ENCODE data around the gene ARSD. TPM values are rescaled to one million over a fixed set of nuclear protein-coding genes. Genes with fewer than 3 reads are reported as not detected.
A peak's percentile ranks its signal among the peaks of the same experiment; 100 is the strongest.
"Not testable (repeated sequence)": the region's sequence is repeated elsewhere in the genome, so short reads cannot be mapped to it uniquely, and the experiment has no call there.

ARSD gene
- total RNA-seq, 1 donor from 2014 or later: 16.4 TPM

- DNase-seq (ENCODE audit: low read depth in 2 of 2): no peak
These were observed 36.3 kb downstream of the ARSD start for GRCh38 chrX:2892816-2893215.

- DNase-seq (ENCODE audit: low read depth in 2 of 2): not testable (repeated sequence)
These were observed 38.3 kb downstream of the ARSD start for GRCh38 chrX:2890536-2891460.

GRCh38 chrX:2889706-2890490, 39.2 kb downstream of the ARSD start:
- peak in 1 of 2 donors; percentile 3 for DNase-seq (ENCODE audit: low read depth in 2 of 2)

- DNase-seq (ENCODE audit: low read depth in 2 of 2): no peak
These were observed 40.0 kb downstream of the ARSD start for GRCh38 chrX:2889045-2889605.

GRCh38 chrX:2888309-2888708, 40.8 kb downstream of the ARSD start:
- no peak for DNase-seq (ENCODE audit: low read depth in 2 of 2)

GRCh38 chrX:2883770-2884169, 45.4 kb downstream of the ARSD start:
- DNase-seq (ENCODE audit: low read depth in 2 of 2): no peak

GRCh38 chrX:2879670-2880069, 49.5 kb downstream of the ARSD start:
- DNase-seq (ENCODE audit: low read depth in 2 of 2): no peak

- no peak for DNase-seq (ENCODE audit: low read depth in 2 of 2)
These were observed 50.6 kb downstream of the ARSD start for GRCh38 chrX:2878563-2878962.

- peak in 1 of 2 donors; percentile 31 for DNase-seq (ENCODE audit: low read depth in 2 of 2)
These were observed 53.2 kb downstream of the ARSD start for GRCh38 chrX:2875798-2876399.

- DNase-seq (ENCODE audit: low read depth in 2 of 2): no peak
These were observed 54.0 kb downstream of the ARSD start for GRCh38 chrX:2875136-2875481.

- DNase-seq (ENCODE audit: low read depth in 2 of 2): no peak
These were observed 54.7 kb downstream of the ARSD start for GRCh38 chrX:2874222-2875135.

GRCh38 chrX:2872671-2873277, 56.4 kb downstream of the ARSD start:
- DNase-seq (ENCODE audit: low read depth in 2 of 2): no peak

- no peak for DNase-seq (ENCODE audit: low read depth in 2 of 2)
These were observed 57.3 kb downstream of the ARSD start for GRCh38 chrX:2871831-2872230.

GRCh38 chrX:2870650-2871049, 58.5 kb downstream of the ARSD start:
- DNase-seq (ENCODE audit: low read depth in 2 of 2): no peak

GRCh38 chrX:2867206-2867605, 61.9 kb downstream of the ARSD start:
- no peak for DNase-seq (ENCODE audit: low read depth in 2 of 2)

GRCh38 chrX:2863646-2864045, 65.5 kb downstream of the ARSD start:
- DNase-seq (ENCODE audit: low read depth in 2 of 2): no peak

GRCh38 chrX:2862404-2862803, 66.7 kb downstream of the ARSD start:
- DNase-seq (ENCODE audit: low read depth in 2 of 2): no peak

GRCh38 chrX:2859197-2859797, 69.8 kb downstream of the ARSD start:
- DNase-seq (ENCODE audit: low read depth in 2 of 2): no peak

GRCh38 chrX:2857566-2857965, 71.6 kb downstream of the ARSD start:
- no peak for DNase-seq (ENCODE audit: low read depth in 2 of 2)

- no peak for DNase-seq (ENCODE audit: low read depth in 2 of 2)
These were observed 73.4 kb downstream of the ARSD start for GRCh38 chrX:2855761-2856160.

Measured in dermis microvascular lymphatic vessel endothelial cell (primary cell).